GM21717 (cell line): ENCODE measurements around the gene PROM2.

Source experiments
- ATAC-seq: cut with Tn5 transposase; IDR thresholded peaks from one replicate; pipeline ENCODE4 v1.9.1; 2021; ENCODE audit warnings: mild to moderate bottlenecking, moderate library complexity; ENCODE audit not compliant: unreplicated experiment

PROM2 gene

DNA sequence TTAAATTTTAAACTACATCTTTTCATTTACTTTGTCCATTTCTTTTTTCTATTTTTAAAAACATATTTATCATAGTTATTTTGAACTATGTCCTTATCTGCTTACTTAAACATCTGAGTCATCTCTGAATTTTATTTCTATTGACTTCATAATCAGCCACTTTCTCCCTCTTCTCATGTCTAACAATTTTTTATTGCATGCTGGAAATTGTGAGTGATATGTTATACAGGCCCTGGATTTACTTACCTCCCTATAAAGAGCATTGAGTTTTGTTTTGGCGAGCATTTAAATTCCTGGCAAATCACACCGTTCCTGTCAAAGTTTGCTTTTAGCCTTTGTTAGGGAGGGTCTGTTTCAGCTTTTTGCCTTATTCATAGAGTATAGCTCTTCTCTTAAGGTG lies 62.2 kb downstream of the PROM2 start:
- ATAC-seq, result no peak

DNA sequence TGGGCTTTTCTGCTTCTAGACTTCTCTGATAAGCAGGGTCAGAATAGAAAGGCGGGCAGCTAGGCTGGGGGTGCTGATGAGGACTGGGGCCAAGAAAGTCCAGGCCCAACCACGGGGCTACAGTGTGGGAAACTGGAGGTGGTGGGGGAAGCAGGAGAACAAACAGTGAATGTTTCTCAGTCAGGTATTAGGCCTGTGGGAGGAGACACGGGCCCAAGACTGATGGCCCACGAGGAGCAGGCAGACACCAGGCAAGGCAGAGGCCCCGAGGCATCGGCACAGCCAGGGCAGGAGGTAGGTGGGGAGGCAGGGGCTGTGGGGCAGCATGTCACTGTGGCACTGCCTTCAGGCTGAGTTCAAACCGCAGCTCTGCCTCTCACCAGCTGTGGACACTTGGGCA lies 63.6 kb downstream of the PROM2 start:
- ATAC-seq, result no peak
